Measurements from ENCODE around the gene RADX. TPM values are rescaled to one million over a fixed set of nuclear protein-coding genes. Genes with fewer than 3 reads are reported as not detected.

RADX gene
- total RNA-seq, 2 experiments from 2014 or later: 5.2 to 10.2 TPM

- no peaks in the 10 kb centered on the region for H3K9me3 Mint-ChIP-seq (ENCODE audit: low read depth)
- H3K4me3 Mint-ChIP-seq: no peak overlapping the region
- ATAC-seq (no peak), DNase-seq (no peak)
- no peaks in the 10 kb centered on the region for H3K36me3 Mint-ChIP-seq
- CTCF ChIA-PET: no interaction called here
- no peak overlapping the region for H3K27ac Mint-ChIP-seq
- H3K4me1 Mint-ChIP-seq: no peaks in the 10 kb centered on the region
- H3K27me3 Mint-ChIP-seq: no peaks in the 10 kb centered on the region
Observed at GRCh38 chrX:106706466-106706865, 94.7 kb downstream of the RADX start.

- Mint-ChIP-seq H3K27ac (no peak overlapping the region), H3K4me3 (no peak overlapping the region), H3K36me3 (no peaks in the 10 kb centered on the region), H3K27me3 (no peaks in the 10 kb centered on the region), H3K4me1 (no peaks in the 10 kb centered on the region), H3K9me3 (ENCODE audit: low read depth) (no peaks in the 10 kb centered on the region)
- ATAC-seq: no peak
- CTCF ChIA-PET: no interaction called here
- DNase-seq: no peak
Observed at GRCh38 chrX:106707771-106708454, 96.1 kb downstream of the RADX start.

- no peak overlapping the region for H3K4me3 Mint-ChIP-seq
- H3K4me1 Mint-ChIP-seq: no peaks in the 10 kb centered on the region
- no peaks in the 10 kb centered on the region for H3K36me3 Mint-ChIP-seq
- DNase-seq (no peak), ATAC-seq (no peak)
- CTCF ChIA-PET: no interaction called here
- H3K9me3 Mint-ChIP-seq (ENCODE audit: low read depth): no peaks in the 10 kb centered on the region
- no peak overlapping the region for H3K27ac Mint-ChIP-seq
- no peaks in the 10 kb centered on the region for H3K27me3 Mint-ChIP-seq
Observed at GRCh38 chrX:106710771-106711170, 99.0 kb downstream of the RADX start.

DNA sequence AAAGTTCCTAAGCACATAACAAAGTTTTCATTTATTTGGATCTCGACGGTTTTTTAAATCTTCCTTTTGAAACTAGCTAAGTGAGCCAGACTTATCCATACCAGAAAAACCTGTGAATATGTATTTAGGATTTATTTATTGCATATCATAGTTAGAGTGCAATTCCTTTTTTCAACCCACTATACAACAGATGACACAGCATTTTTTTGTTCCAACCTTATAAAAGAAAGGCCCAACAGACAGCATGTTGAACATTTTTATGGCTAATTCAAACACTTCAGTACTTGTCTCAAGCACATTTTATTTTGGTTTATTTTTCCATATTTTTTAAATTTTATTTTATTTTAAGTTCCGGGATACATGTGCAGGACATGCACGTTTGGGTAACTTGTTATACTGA, 99.6 kb downstream of the RADX start:
- Mint-ChIP-seq H3K27me3 (peaks cover 3% of the 10 kb centered on the region), H3K36me3 (no peaks in the 10 kb centered on the region), H3K27ac (no peak overlapping the region), H3K4me3 (no peak overlapping the region), H3K9me3 (ENCODE audit: low read depth) (no peaks in the 10 kb centered on the region), H3K4me1 (no peaks in the 10 kb centered on the region)
- DNase-seq (no peak), ATAC-seq (no peak)
- CTCF ChIA-PET: no interaction called here

- peaks cover 3% of the 10 kb centered on the region for H3K27me3 Mint-ChIP-seq
- H3K36me3 Mint-ChIP-seq: no peaks in the 10 kb centered on the region
- no peaks in the 10 kb centered on the region for H3K4me1 Mint-ChIP-seq
Observed at GRCh38 chrX:106716004-106716403, 104.2 kb downstream of the RADX start.

DNA sequence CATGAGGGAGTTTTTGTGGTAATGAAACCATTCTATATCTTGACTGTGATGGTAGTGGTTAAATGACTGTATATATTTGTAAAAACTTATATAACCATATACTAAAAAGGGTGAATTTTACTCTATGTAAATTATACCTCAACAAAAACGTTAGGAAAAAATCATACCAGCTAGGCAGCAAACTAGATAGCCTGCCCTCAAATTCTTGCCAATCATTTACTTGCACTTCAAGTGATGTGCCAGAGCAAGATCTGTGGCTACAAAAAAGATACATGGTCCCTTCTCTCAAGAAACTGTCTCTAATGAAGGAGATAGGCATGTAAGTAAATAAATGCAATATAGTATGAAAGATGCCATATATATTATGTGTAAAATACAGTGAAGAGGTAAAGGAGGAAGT, 104.7 kb downstream of the RADX start:
- no peak for DNase-seq
- Mint-ChIP-seq H3K27me3 (peaks cover 3% of the 10 kb centered on the region), H3K36me3 (no peaks in the 10 kb centered on the region), H3K27ac (no peak overlapping the region), H3K4me3 (no peak overlapping the region), H3K4me1 (no peaks in the 10 kb centered on the region), H3K9me3 (ENCODE audit: low read depth) (no peaks in the 10 kb centered on the region)
- no peak for ATAC-seq
- CTCF ChIA-PET: no interaction called here

More at GRCh38 chrX:106716004-106716403, 104.2 kb downstream of the RADX start:
- Mint-ChIP-seq H3K9me3 (ENCODE audit: low read depth) (no peaks in the 10 kb centered on the region), H3K27ac (no peak overlapping the region), H3K4me3 (no peak overlapping the region)
- ATAC-seq (no peak), DNase-seq (no peak)
- CTCF ChIA-PET: no interaction called here

- Mint-ChIP-seq H3K27ac (no peak overlapping the region), H3K9me3 (ENCODE audit: low read depth) (no peaks in the 10 kb centered on the region), H3K4me1 (no peaks in the 10 kb centered on the region), H3K36me3 (no peaks in the 10 kb centered on the region), H3K4me3 (no peak overlapping the region), H3K27me3 (peaks cover 3% of the 10 kb centered on the region)
- no peak for ATAC-seq
- CTCF ChIA-PET: no interaction called here
- no peak for DNase-seq
Observed at GRCh38 chrX:106718709-106719108, 106.9 kb downstream of the RADX start.

DNA sequence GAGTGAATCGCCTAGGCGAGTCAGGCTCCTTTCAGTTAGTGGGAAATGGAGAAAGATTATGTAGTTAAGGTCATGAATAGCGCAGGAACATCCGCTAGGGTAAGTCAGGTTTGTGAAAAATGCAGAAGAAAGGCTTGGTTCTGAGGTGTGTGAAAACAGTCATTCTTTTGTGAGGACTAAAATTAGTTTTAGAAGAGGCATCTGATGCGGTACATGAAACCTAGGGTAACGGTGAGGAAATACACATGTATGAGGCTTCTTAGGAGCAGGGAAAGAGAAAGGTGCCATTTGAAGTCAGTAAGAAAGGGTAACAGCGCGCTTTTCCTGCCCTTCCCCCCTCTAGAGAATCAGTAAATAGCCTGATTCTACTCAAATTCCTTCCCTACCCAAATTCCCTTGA, 114.2 kb downstream of the RADX start:
- CTCF ChIA-PET: no interaction called here
- Mint-ChIP-seq H3K27ac (no peak overlapping the region), H3K27me3 (peaks cover 41% of the 10 kb centered on the region), H3K36me3 (no peaks in the 10 kb centered on the region), H3K4me1 (peaks cover 5% of the 10 kb centered on the region), H3K4me3 (peak overlapping the region; percentile 42), H3K9me3 (ENCODE audit: low read depth) (no peaks in the 10 kb centered on the region)
- DNase-seq (no peak), ATAC-seq (no peak)

- DNase-seq (peak; percentile 40), ATAC-seq (peak; percentile 45)
- CTCF ChIA-PET: no interaction called here
Observed at GRCh38 chrX:106726485-106727437, 115.0 kb downstream of the RADX start, which contains the start of gene RNF128. TSS of gene RNF128 (plus strand) at chrX:106726701. CDS start at chrX:106726914, 213 bp downstream.

GRCh38 chrX:106728337-106728736, 116.6 kb downstream of the RADX start:
- ATAC-seq (no peak), DNase-seq (no peak)
- H3K4me3 Mint-ChIP-seq: no peak overlapping the region
- CTCF ChIA-PET: no interaction called here
- H3K27ac Mint-ChIP-seq: no peak overlapping the region
- no peaks in the 10 kb centered on the region for H3K36me3 Mint-ChIP-seq
- H3K27me3 Mint-ChIP-seq: peaks cover 47% of the 10 kb centered on the region
- no peaks in the 10 kb centered on the region for H3K9me3 Mint-ChIP-seq (ENCODE audit: low read depth)
- peaks cover 5% of the 10 kb centered on the region for H3K4me1 Mint-ChIP-seq

More at GRCh38 chrX:106726485-106727437, 115.0 kb downstream of the RADX start, which contains the start of gene RNF128:
- Mint-ChIP-seq H3K27me3 (peaks cover 44% of the 10 kb centered on the region), H3K27ac (no peak within 1 kb of the TSS), H3K9me3 (ENCODE audit: low read depth) (no peaks in the 10 kb centered on the region), H3K4me3 (peak within 1 kb of the TSS; percentile 42), H3K36me3 (no peaks in the 10 kb centered on the region), H3K4me1 (peaks cover 5% of the 10 kb centered on the region)

Small RNA genes within 50 kb of the gene (microRNA-seq; reads per million reads assigned to microRNA genes)
- 3.0 reads per million for gene MIR548AN

Other genes with a start within 250 kb of the RADX start
- not detected for gene RNF128, start 114.7 kb downstream of the RADX start, total RNA-seq
- 1 to 10 TPM; 1.7 to 2.2 TPM for gene TBC1D8B, start 190.7 kb downstream of the RADX start, total RNA-seq